Measurements from ENCODE around the gene COL6A2. TPM values are rescaled to one million over a fixed set of nuclear protein-coding genes. Genes with fewer than 3 reads are reported as not detected.
A peak's percentile ranks its signal among the peaks of the same experiment; 100 is the strongest.

Gene COL6A2
- total and polyA plus RNA-seq, 2 of the 13 experiments (the other 11 are each of a cell fraction or from before 2014, with no cell fraction given) = 0.07 to 0.41 TPM

GRCh38 chr21:46155514-46156377, 57.8 kb downstream of the COL6A2 start, which contains the start of gene FTCD (continued):
- TF ChIP-seq HOMEZ (CRISPR knock-in tag; IDR thresholded peaks at IDR 0.05; ENCODE audit: low read depth) (no peak; the same call in 1 of the 2 replicates), ZNF260 (CRISPR knock-in tag; IDR thresholded peaks at IDR 0.05; ENCODE audit: borderline replicate concordance, low read depth) (no peak), ZNF788 (CRISPR knock-in tag; IDR thresholded peaks at IDR 0.05; ENCODE audit: borderline replicate concordance) (peak; percentile 54; the same call in 1 of the 2 replicates), ZNF780A (CRISPR knock-in tag; IDR thresholded peaks at IDR 0.05) (peak; percentile 66; the same call in 1 of the 2 replicates), ESRRA (CRISPR knock-in tag; IDR thresholded peaks at IDR 0.05; ENCODE audit: low read depth) (peak; percentile 61; the same call in 1 of the 2 replicates), ZFX (CRISPR knock-in tag; IDR thresholded peaks at IDR 0.05; ENCODE audit: low read depth) (peak; percentile 91), NFYB (CRISPR knock-in tag; IDR thresholded peaks at IDR 0.05) (no peak), MYPOP (CRISPR knock-in tag; IDR thresholded peaks at IDR 0.05) (peak; percentile 75; the same call in 1 of the 2 replicates), ZFP90 (CRISPR knock-in tag; IDR thresholded peaks at IDR 0.05; ENCODE audit: borderline replicate concordance) (peak; percentile 75), HOXA9 (CRISPR knock-in tag; IDR thresholded peaks at IDR 0.05; ENCODE audit: borderline replicate concordance) (peak; percentile 81; the same call in 1 of the 2 replicates), ZNF446 (CRISPR knock-in tag; IDR thresholded peaks at IDR 0.05) (peak; percentile 71), ZNF816 (CRISPR knock-in tag; IDR thresholded peaks at IDR 0.05; ENCODE audit: borderline replicate concordance) (0 out of 2 replicates have a peak, but pooled peaks have one; percentile 22), ZNF746 (CRISPR knock-in tag; IDR thresholded peaks at IDR 0.05) (peak; percentile 56; the same call in 1 of the 2 replicates), ZKSCAN1 (IDR thresholded peaks at IDR 0.05; ENCODE audit: low read length) (no peak), NPAS2 (CRISPR knock-in tag; IDR thresholded peaks at IDR 0.05; ENCODE audit: borderline replicate concordance) (0 out of 2 replicates have a peak, but pooled peaks have one; percentile 77), KLF13 (CRISPR knock-in tag; IDR thresholded peaks at IDR 0.05) (peak; percentile 29; the same call in 1 of the 2 replicates), ZNF883 (CRISPR knock-in tag; IDR thresholded peaks at IDR 0.05; ENCODE audit: not compliant biosample characterization) (peak; percentile 27), ZNF143 (CRISPR knock-in tag; IDR thresholded peaks at IDR 0.05) (no peak), DPF2 (CRISPR knock-in tag; IDR thresholded peaks at IDR 0.05; ENCODE audit: borderline replicate concordance, low read depth) (peak; percentile 57; the same call in 1 of the 2 replicates), TGIF2 (CRISPR knock-in tag; IDR thresholded peaks at IDR 0.05) (peak; percentile 70; the same call in 1 of the 2 replicates), MED8 (CRISPR knock-in tag; IDR thresholded peaks at IDR 0.05; ENCODE audit: insufficient replicate concordance) (peak; percentile 93), TP53 (CRISPR knock-in tag; conservative IDR thresholded peaks at IDR 0.05) (no peak), WIZ (CRISPR knock-in tag; IDR thresholded peaks at IDR 0.05) (0 out of 2 replicates have a peak, but pooled peaks have one; percentile 28)
- TF ChIP-seq, protein P1, sequence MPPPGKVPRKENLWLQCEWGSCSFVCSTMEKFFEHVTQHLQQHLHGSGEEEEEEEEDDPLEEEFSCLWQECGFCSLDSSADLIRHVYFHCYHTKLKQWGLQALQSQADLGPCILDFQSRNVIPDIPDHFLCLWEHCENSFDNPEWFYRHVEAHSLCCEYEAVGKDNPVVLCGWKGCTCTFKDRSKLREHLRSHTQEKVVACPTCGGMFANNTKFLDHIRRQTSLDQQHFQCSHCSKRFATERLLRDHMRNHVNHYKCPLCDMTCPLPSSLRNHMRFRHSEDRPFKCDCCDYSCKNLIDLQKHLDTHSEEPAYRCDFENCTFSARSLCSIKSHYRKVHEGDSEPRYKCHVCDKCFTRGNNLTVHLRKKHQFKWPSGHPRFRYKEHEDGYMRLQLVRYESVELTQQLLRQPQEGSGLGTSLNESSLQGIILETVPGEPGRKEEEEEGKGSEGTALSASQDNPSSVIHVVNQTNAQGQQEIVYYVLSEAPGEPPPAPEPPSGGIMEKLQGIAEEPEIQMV (CRISPR knock-in tag; IDR thresholded peaks at IDR 0.05; ENCODE audit: low read depth) = no peak
